AG20443 (cell line): ENCODE measurements around the gene LINC00305.

Experiments
- DNase-seq: peaks from one replicate; pipeline ENCODE4 v3.0.0; 2012; ENCODE audit warnings: low spot score, mixed read lengths

LINC00305 gene

DNA sequence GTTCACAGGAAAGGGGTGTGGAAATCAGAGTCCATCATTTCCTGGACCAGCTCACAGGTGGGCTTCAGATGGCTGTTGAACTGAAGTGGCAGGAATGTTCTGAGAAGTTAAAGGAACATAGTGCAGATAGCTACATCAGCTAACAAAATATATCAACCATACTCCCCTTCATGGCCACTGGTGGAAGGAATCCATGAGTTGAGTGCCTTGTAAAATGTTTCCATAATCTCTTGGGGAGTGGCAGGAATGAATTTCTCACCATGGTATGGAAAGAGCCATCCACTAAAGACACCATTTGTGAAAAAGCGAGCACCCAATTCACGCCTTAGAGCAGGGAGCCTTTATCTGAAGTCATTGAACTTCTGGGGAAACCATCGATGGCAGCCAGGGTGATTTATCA lies at the start of gene LINC00305:
Gene LINC00305 (minus strand): TSS at position 101 of the 400 bp plus-strand sequence.
- DNase-seq: no peak

DNA sequence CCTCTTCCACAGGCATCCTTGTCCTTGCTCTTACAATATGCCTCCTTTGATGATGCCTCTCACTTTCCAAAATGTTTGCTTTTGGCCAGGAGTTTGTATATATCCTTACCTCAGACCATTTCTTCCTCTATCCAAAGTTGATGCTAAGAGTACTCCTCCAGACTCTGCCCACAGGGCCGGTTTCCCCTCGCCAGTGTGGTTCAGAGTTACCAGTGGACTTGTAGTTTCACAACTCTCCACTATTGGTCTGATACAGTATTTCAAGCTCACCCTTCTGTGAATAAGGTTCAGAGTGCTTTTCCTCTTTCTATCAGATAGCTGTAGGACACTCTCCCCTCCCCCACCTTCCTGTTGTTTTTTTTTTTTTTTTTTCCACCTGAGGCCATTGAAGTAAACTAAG lies 42.2 kb upstream of the LINC00305 start:
- no peak for DNase-seq

DNA sequence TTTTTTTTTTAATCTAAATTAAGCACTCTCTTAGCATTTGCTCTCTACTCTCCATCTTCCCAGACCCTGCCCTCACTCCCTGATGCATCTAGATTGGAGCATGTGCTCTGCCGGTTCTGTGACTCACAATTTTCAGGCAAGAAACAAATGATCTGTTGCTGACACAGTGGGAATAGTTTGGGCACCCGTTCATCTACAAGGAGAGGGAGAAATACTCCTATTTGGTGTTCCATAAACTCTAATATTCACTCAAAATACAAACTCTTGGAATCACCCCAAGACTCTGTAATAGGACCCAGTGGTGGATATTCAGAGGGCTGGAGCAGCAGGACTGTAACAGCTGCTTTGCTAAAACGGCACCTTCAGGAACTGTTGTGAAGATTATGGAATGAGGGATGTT lies 37.1 kb upstream of the LINC00305 start:
- no peak for DNase-seq

DNA sequence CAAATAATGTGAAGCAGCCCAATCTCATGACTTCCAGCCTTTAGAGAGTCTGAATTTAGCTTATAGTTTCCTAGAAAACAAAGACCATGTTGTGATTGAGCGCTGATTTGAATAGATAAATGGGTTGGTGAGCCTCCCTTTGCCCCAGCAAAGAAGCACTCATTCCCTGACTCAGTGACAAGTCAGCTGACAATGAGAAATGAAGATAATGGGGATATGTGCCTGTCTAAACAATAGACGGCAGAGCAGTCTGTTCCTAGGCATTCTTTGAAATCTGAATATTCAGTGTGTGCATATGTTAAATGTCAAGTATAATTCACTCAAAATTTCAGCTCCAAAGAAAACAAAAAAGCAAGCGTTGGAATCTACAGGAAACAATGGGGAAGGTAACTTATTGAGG lies 34.8 kb upstream of the LINC00305 start:
- DNase-seq: no peak

DNA sequence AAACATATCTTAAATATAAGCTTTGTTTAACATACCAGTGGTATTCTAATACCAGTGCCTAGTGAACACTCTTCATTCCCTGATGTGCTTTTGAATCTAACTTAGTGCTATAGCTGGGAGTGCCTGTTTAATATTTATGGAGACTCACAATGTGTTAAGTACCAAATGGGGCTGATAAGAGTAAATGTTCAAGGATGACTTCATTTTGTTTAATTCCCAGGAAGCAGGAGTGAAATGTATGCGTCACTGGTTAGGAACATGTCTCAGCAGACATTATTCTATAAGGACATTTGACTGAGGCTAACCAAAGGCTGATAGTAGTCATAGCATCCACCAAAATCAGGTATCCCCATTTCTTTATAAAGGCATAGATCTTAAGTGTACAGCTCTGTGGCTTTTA lies 31.7 kb upstream of the LINC00305 start:
- no peak for DNase-seq

DNA sequence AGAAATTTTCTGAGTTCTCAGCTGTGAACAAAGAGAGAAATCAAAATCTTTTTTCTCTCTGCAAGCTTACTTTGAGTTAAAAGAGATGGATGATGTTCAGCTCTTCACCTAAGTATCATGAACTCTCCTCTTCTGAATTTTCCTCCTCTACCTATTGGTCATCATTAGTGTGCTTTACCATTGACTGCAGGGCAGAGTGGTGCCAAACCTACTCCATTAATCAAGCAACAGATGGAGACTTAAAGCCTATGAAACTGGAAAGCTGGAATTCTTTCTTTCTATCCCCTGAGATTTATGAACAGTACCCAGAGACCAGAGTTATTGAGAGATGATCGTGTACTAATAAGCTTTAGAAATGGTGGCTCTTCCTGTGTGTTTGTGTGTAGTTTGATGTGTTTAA lies 31.3 kb upstream of the LINC00305 start:
- no peak for DNase-seq

DNA sequence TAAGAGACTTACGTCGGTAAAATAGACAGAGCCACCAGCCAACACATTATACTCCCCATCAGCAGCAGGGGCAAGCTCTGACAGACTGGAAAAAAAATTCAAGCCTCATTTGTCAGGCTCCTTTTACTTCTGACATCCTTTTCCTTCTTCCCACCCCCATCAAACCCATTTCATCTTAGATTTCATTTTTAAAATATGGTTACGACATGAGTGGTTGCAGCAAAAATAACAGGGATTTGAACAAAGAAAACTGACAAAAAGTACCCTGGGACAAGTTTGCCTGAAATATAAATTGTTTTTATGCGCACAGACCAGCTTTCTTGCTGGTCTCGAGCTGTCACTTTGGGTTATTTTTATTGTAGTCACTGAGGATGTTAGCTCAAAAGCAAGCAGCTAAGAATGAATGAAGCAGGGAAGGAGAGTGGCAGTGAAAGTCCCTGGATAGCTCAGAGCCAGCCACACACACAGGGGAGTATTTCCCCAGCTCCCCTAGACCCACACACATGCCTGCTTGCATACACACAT lies 30.7 kb upstream of the LINC00305 start:
- no peak for DNase-seq

DNA sequence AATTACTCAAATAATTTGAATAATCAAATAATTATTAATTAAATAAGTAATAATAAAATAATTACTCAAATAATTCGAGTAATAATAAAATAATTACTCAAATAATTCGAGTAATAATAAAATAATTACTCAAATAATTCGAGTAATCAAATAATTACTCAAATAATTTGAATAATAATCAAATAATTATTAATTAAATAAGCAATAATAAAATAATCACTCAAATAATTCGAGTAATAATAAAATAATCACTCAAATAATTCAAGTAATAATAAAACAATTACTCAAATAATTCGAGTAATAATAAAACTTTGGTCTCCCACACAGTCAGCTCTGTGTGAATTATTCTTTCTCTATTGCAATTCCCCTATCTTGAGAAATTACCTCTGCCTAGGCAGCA lies 30.0 kb upstream of the LINC00305 start:
- no peak for DNase-seq

DNA sequence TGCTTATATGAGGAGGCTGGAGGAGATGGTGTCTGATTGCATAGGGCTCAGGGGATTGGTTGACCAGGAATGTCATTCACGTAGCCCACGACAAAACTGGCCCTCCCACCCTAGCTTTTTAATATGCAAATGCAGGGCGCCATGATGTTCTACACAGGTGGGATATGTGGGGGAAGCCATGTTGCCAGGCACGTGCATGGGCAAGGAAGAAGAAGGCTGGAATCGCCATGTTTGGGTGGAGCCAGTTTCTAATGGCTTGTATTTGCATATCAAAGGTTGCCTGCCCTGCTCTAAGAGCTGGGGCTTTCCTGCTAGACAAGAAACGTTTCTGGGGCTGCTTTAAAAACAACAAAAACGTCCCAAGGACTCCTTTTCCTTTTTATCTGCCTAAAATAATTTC lies 26.5 kb upstream of the LINC00305 start:
- no peak for DNase-seq

DNA sequence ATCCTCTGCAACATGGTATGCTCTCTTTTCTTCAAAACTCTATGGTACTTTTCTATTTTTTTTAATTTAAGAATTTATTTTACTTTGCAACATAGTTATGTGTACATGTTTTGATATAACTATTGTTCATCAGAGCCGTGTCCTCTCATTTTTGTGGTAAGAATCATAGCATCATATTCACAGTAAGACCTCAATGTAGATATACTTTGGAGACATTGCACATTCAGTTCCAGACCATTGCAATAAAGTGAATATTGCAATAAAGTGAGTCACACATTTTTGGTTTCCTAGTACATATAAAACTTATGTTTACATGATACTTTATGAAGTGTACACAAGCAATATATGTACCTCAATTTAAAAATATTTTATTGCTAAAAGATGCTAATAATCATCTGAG lies 22.7 kb upstream of the LINC00305 start:
- no peak for DNase-seq

DNA sequence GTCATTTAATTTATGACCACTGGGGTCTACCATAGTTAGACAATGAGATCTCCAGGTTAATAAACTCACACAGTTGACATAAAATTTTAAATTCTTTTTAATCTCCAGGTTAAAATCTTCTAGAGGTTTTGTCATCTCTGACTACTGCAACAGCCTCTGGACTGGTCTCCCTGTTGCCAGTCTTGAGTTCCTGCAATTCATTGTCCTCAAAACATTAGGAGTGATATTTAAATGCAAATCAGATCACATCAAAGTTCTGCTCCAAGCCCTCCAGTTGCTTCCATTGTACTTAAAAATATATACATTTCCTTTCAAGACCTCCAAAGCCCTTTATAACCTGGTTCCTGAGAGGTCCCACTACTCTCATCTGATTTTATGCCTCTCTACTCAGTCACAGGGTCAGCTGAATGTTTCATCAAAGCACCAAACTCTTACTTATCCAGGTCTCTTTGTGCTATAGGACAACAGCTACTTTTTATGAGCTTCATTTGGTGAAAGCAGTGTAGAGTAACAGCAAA lies 18.6 kb upstream of the LINC00305 start:
- no peak for DNase-seq

DNA sequence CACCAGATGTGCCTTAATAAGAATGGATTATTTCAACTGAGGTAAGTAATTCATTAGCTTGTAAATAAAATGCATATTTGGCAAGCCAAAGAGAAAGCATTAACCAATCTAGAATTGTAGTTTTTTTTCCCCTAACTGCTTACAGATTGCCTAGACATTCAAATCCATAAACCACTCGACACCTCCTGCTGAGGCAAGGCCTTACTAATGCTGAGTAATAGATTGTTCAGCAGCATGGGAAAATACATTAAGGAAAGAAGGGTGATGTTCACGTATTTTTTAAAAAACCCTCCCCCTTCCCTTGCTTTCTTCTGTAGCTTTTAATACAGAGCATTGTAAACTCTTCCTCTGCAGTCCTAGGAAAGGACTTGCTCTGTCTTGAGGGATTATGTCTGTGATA lies 17.0 kb upstream of the LINC00305 start:
- DNase-seq: no peak

DNA sequence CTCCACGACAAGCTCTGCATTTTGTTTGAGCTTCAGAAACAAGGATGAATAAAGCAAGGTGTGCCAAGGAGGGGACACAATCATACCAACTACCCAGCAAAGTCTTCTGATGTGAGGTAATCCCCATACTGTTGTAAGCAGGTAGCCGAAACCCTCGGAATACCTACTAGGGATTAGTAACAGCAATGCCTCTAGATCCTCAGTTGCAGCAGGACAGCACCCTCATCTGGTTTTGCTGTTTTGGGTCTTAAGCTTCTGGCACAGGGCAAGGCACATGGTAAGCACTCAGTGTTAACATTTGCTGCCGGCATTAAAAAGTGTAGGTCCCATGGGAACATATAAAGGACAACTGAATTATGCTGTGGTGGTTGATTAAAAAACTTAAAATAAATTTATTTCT lies 16.0 kb upstream of the LINC00305 start:
- no peak for DNase-seq

DNA sequence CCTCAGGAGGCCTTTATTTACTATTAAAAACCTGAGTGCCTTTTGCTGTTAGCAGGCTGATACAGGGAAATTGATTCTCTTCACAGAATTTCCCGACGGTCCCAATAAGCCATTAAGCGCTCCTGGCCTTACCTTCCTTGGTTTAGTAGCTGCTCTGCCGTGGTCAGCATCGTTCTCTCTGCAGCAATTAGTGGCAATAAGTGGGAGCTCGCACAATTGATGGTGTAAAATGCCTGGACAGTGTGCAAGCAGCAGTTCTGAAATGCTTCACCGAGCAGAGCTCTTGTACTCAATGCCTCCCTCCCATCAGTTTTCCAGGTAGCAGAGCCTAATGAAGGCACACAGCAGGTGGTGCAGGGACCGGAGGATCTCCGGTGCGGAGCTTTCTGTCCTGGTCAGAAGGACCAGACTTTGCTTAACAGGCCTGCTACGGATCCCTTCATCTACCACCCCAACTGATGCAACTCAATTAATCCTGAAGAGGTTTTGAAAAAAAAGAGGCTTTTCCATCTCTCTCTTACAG lies 1.1 kb upstream of the LINC00305 start:
- DNase-seq: no peak

DNA sequence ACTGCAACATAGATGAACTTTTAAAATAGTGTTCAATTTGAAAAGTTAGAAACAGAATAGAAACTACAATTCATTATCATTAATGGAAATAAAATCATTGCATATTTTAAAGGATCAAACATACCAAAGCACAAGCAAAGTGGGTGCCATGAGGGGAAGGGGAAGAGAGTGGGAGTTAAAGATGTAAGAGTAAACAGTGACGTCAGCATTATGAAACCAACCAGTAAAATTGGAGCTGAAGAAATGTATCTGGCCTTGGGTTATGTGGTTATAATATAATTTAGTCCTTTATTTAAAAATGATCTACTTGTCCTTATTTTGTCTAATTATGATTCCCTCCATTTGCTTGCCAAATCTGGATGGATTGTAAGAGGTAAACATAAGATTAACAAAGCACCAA lies 6.0 kb downstream of the LINC00305 start:
- DNase-seq: no peak

DNA sequence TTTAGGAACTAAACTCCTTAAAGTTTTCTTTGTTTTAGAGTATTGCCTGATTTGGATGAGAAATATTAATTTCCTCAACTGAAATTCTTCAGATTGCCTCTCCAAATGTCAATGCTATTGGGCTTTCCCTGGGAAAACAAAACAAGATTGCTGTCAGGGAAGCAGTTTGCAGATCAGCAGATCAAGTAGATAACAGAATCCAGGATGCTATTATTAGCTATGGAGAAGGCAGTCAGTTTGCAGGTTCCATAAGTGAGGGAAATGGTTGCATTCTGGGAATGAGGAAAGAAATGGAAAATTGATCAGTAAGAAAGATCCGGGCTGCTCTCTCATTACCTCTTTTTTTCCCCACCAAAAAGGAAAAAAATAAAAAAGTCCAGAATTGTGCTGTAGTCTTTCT lies 11.0 kb downstream of the LINC00305 start:
- DNase-seq: no peak

DNA sequence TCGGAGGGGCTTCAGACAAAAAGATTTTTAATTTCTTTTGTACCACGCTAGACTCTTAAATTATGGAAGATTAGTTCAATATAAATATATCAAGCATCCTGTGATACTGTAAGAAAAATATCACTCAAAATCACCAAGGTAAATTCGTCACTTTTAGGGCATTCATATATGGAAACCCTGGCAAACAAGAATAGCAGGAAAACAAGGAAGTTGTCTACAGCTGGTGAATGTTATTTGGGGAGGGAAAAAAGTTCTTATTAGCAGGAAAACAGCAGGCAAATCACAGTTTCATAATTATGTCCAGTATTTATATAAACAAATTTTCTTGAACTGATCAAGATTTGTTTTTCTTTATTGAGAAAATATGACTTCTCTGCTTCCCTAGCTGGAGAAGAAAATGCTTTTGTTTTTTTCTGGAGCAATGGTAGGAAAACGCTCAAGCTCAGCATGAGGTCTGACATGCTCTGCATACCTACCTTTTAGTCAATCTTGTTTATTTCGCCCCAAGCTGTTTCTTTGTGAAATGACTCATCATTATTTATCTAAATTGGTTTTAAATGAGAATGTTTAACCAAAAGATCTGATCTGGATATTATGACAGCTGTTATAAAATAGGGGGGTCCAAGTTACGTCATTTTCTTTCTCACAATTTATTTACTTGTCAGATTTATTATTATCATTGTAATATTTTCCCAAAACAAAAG lies 14.7 kb downstream of the LINC00305 start:
- no peak for DNase-seq

DNA sequence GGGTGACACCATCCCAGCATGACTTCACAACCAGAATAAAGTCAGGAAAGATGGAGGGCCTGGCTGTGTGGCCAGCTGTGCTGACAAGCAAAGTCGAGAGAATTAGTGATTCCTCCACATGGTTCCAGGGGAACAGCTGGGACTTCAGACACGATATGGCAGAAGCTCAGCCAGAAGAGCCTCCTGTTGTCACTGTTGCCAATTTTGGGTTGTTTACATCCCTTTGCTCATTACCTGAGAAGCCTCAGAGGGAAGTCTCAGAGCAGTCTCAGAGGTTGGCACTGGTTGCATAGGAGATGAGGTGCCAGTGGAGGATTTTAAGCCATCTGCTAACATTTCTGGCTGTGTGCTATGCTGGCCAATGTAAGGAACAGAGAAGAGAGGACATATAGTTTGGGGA lies 16.0 kb downstream of the LINC00305 start:
- no peak for DNase-seq

DNA sequence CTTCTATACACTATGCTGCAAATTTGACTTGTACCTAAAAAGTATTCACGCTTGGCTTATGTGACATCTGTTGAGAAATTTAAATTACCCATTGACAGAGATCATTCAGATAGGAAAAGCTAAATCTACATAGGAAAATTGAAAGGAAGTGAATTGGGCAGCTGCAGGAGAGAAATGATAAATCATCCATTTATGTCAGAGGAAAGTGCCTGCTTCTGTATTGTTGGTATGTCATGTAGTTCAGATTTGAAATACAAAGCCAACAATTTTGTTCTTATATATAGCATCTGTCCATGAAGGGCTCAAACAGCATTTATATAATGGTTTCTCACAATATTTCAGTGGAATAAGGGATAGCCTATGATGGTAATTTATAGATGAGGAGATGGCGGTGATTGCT lies 17.6 kb downstream of the LINC00305 start:
- no peak for DNase-seq

DNA sequence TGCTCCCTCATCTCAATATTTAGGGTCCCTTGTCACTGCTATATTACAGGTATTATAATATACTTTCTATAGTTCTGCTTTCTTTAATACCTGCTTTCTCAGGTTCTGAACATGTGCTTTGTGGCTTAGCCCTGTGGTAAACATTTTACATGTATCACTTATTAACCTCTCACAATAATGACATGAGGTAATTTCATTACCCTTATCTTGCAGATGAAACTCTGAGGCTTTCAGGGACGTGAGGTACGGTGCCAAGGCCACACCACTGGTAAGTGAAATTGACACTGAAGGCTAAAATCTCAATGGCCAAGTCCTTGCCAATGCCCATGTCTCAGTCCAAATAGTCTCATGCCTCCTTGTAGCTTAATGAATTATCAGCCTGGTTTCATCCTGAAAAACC lies 21.7 kb downstream of the LINC00305 start:
- DNase-seq: no peak

DNA sequence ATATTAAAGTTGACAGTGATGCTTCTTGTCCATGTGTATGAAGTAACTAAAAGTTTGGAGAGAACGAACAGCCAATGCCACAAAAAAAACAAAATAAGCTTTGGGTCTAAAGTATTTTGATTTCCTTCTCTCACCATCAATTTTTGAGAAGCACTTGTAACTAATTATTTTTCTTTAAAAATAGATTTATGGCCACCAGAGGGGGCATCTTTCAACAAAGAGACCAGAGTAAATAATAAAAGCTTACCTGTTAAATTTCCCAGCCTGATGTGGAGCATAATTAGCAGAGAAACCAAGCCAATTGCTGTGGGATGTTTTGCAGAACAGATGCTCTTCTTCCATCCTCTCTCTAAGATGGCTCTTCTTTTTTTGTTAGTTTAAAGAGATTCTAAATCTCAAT lies 29.0 kb downstream of the LINC00305 start:
- DNase-seq: no peak

DNA sequence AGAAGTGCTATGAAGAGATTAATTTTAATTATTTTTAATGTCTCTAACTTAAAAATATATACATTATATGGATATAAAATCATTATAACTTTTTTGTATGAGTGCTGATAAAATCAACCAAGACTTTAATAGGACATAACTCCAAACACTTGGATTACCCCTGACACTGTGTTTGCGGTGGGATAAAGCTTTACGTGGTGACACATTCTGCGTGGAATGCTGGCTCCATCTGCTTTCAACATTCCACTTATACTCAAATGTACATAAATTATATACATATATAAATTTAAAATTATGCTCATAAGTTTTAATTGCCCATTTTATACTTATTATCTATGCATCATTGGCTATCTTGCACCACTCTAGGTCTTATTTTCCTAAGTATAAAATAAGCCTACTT lies 30.5 kb downstream of the LINC00305 start:
- no peak for DNase-seq

DNA sequence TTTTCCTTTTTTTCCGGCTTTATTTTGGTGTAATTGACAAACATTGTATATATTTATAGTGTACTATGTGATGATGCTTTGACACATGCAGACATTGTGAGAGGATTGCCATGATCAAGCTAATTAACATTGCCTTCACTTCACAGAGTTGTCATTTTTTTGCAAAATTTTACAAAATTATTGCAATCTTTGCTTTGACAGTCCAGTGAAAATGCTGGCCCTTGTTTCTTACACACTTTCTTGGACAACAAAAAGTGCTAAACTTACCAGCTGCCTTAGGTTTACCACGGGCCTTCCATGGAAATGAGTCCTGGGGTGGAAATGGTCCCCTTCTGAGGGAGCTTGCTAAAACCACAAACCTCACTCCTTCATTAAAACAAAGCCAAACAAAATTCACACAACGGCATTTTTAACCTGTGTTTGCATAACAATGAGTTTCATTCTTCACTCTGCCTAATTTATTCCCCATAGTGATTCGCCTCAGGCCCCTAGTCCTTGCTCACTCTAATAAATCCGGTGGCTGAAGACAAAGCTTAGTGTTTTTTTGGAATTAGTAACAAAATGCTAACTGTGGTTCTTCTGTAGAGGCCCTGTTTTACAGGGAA lies 32.2 kb downstream of the LINC00305 start:
- DNase-seq: no peak

DNA sequence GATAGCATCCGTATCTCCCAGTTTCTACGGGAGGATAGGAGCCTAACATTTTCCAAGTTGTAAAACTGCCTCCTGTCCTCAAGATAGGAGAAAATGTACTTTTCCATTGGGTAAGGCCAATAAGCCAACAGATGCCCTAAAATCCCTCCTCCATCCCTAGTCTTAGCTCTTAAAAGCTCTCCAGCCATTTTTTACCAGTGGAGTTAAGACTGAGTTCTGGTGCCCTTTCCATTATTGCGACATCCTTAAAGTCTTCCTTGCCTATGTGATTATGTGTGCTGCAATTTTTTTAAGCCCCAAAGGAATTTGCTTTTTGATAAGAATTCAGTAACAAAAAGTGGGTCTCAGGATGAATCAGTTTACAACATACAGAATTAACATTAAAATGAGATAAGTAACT lies 33.0 kb downstream of the LINC00305 start:
- no peak for DNase-seq
